K562 treated with DMSO at 1 percent for 4 hours (cell line): ENCODE data around the gene TMEM114. TPM values are rescaled to one million over a fixed set of nuclear protein-coding genes. Genes with fewer than 3 reads are reported as not detected.

ENCODE experiments used
- total RNA-seq: library from RNA; unstranded; fragments of 300-600 nt; gene quantifications from 2 replicates; pipeline ENCODE4 v1.2.3, GENCODE V29; 2022; ENCODE audit not compliant: insufficient read depth

Gene TMEM114
- not detected in 2 replicates for total RNA-seq

GRCh38 chr16:8589900-8590688 is at the start of gene TMEM114:
TMEM114 (minus strand) TSS chr16:8590511; CDS start chr16:8589838, 673 bp downstream.

GRCh38 chr16:8621572-8622314 is 31.4 kb upstream of the TMEM114 start, which contains the start of gene METTL22:
METTL22 (plus strand) TSS chr16:8621698; CDS start chr16:8625666, 3,968 bp downstream.

Other genes with a start within 250 kb of the TMEM114 start
- gene METTL22, start 31.2 kb upstream of the TMEM114 start, total RNA-seq = 12.7 and 28.6 TPM in 2 replicates
- gene ABAT, start 84.1 kb upstream of the TMEM114 start, total RNA-seq = 0.70 and 0.78 TPM in 2 replicates
- 7.0 and 10.3 TPM in 2 replicates for gene TMEM186, start 207.1 kb upstream of the TMEM114 start, total RNA-seq
- 9.7 and 10.9 TPM in 2 replicates for gene PMM2, start 207.3 kb upstream of the TMEM114 start, total RNA-seq